ENCODE data around the gene IGF2BP1.

GRCh38 chr17:49049265-49049664, 52.1 kb downstream of the IGF2BP1 start:
- TF ChIP-seq CTCF (IDR thresholded peaks at IDR 0.05; ENCODE audit: insufficient read depth, low read length, poor library complexity, severe bottlenecking) (no peak), EZH2phosphoT487 (conservative IDR thresholded peaks at IDR 0.05; ENCODE audit: low read length) (no peak)

Measured in SU-DHL-6 (cell line).